GM19239 (cell line): ENCODE measurements around the gene OTOA.
"Not testable (repeated sequence)": the region's sequence is repeated elsewhere in the genome, so short reads cannot be mapped to it uniquely, and the experiment has no call there.

ENCODE experiments used
- DNase-seq: peaks from one replicate; pipeline ENCODE4 v3.0.0; 2011; ENCODE audit warnings: low spot score; ENCODE audit not compliant: insufficient read length
- FAIRE-seq: peaks from 2 replicates; lab custom pipeline; 2011; peaks lifted over from hg19 to GRCh38; lab: Jason Lieb, UNC

OTOA gene

DNA sequence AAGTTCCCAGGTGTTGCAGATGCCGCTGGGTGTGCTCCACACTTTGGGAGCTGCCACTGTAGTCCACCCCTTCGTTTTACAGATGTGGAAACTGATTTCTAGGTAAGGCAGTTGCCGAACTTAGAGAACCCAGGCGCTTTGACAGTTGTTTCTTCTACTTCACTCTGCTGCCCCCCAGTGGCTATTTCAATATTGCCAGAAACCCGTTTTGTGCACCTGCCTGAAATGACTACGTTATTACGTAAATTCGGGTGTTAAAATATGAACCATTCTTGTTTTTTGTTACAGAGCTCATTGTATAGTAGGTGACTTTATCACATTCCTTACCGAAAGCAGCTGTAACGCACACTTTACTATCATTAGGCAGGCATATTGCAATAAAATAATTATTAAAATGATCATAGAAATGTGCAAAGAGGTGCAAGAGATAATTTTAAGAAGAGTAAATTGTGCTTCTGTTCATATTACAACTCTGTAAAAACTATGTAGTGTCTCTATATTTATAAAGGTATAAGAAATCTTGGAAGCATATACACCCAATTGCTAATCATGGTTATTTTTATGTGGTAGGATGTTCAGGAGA is 44.9 kb downstream of the OTOA start:
- DNase-seq (peak; percentile 57), FAIRE-seq (peak; percentile 89)

- FAIRE-seq (no peak), DNase-seq (no peak)
Observed at GRCh38 chr16:21710938-21711337, 47.2 kb downstream of the OTOA start.

DNA sequence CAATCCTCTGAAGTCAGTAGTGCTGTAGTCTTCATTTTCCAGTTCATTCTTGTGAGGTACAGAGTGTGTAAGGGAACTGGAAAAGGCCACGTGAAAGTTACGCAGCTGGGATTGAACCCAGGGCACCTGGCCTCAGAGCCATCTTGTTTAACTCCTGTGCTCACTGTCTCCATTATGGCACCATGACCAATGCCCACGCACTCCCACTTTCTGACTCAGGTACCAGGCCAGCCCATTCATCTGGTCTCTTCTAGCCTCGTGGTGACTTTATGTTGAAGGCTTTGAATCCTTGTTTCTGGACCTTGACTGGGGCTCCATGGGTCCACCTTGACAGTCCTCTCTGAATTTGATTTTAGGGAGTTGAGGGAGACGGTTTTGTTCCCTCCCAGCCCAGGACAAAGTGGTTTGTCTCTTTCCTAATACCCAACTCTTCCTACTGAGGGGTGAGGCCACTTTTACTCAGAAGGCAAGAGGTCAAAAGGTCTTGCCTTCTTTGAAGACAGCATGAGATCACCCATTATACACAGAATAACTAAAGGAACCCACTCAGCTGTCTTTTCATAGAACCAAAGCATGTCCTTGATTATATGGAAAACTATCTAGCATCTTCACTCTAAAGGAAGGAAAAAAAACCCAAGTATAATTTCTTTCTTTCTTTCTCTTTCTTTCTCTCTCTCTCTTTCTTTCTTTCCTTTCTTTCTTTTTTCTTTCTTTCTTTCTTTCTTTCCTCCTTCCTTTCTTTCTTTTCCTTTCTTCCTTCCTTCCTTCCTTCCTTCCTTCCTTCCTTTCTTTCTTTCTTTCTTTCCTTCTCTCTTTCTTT is 50.0 kb downstream of the OTOA start:
- DNase-seq (no peak), FAIRE-seq (no peak)

DNA sequence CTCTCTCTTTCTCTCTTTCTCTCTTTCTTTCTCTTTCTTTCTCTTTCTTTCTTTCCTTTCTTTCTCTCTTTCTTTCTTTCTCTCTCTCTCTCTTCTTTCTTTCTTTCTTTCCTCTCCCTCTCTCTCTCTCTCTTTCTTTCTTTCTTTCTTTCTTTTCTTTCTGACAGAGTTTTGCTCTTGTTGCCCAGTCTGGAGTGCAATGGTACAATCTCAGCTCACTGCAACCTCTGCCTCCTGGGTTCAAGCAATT is 50.5 kb downstream of the OTOA start:
- FAIRE-seq, DNase-seq: not testable (repeated sequence)

DNA sequence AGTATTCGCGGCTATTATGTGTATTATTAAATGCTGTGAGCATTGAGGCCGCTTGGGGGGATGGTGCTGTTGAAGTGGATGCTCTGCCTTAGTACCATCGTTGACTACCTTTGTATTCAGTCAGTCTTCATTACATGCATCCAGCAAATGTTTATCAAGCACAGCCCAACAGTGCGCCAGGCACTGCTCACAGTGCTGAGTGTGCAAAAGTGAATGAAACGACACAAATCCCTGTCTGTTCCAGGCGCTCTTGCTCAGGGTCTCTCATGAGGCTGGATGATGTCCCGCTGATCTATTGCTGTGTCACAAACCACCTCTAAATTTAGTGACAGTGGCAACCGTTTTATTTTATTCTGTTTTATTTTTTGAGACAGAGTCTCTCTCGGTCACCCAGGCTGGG is 53.8 kb downstream of the OTOA start:
- FAIRE-seq (no peak), DNase-seq (no peak)

- no peak for FAIRE-seq
- no peak for DNase-seq
Observed at GRCh38 chr16:21719283-21719682, 55.5 kb downstream of the OTOA start.

- DNase-seq: no peak
- FAIRE-seq: no peak
Observed at GRCh38 chr16:21720533-21720932, 56.8 kb downstream of the OTOA start.

DNA sequence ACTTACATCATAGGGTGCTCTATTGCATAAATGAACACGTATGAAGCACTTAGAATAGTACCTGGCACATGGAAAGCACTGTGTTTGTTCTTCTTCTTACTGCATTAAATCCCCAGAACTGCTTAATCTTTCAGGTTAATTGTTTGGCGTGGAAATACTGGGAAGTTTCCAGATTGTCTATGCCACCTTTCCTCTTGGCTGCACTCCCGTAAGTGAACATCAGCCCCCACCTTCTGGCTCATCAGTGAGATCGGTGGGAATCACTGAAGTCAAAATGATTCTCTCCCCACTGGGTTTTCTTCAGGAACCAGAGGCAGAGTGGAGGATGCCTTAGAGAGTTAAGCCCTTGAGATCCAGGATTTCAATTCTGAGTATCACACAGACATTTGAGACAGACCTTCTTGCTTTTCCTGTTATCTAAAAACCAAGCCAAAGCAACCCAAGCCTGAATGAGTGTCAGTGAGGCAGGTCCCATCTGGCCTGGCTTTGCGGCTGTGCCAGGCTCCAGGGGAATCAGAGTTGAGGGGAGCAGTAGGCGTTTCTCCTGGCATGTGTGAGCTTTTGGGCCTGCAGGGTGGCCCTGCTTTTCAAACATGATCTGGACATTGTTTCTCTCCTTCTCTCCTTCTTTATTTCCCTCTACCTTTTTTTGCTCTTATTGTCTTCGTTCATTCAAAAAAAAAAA is 59.1 kb downstream of the OTOA start:
- no peak for FAIRE-seq
- no peak for DNase-seq

DNA sequence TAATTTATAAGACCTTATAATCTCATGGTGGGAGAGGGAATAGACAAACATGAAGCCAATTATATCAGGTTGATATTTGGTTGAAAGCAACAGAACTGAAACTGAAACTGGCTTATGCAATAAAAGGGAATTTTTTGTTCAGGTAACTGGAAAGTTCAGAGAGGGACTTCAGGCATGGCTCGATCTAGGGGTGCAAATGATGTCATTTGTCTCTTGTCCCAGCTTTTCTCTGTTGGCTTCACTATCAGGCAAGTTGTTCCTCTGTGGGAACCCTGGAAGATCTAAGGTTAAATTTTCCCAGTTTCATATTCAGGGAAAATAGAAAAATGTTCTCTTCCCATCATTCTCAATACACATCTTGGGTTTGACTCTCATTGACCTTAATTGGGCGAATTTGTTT is 59.8 kb downstream of the OTOA start:
- FAIRE-seq (no peak), DNase-seq (no peak)

DNA sequence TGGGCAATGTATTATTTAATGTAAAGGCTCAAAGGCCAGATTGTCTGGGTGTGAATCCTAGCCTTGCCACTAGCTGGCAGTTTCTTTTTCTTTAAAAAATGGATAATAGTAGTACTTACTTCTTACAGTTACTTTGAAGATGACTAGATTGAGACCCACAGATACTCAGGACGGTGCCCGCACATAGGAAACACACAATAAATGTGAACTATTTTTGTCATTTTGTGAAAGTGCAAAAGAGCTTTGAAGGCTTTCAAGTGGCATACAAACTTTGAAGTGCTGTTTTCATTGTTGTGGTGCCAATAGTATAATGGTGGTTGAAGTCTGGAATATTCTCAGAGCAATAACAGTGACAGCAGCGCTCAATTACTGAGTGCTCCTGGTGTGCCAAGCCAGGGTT is 63.6 kb downstream of the OTOA start:
- FAIRE-seq (no peak), DNase-seq (no peak)

- not testable (repeated sequence) for DNase-seq, FAIRE-seq
Observed at GRCh38 chr16:21731233-21731632, 67.5 kb downstream of the OTOA start.

- not testable (repeated sequence) for FAIRE-seq
Observed at GRCh38 chr16:21740637-21741036, 76.9 kb downstream of the OTOA start.

GRCh38 chr16:21756192-21757079 is 92.7 kb downstream of the OTOA start:
- not testable (repeated sequence) for FAIRE-seq

More at GRCh38 chr16:21740637-21741036, 76.9 kb downstream of the OTOA start:
- DNase-seq: not testable (repeated sequence)

GRCh38 chr16:21757080-21757671 is 93.4 kb downstream of the OTOA start:
- DNase-seq: not testable (repeated sequence)
- peak; percentile 89 for FAIRE-seq

More at GRCh38 chr16:21756192-21757079, 92.7 kb downstream of the OTOA start:
- DNase-seq: not testable (repeated sequence)

DNA sequence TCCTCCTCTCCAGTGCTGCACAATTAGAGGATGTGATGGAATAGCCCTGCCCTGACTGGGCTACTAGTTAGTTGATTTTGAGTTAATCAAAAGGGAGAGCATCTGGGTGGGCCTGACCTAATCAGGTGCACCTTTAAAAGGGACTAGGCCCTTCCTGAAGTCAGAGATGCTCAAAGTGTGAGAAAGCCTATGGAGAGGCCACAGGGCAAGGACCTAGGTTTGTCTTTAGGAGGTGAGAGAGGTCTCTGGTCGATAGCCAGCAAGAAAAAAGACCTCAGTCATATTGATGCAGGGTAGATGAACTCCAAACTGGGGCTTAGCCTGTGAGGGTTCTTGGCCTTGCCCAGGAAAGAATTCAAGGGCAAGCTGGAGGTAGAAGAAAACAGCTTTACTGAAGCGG is 104.5 kb downstream of the OTOA start:
- FAIRE-seq, DNase-seq: not testable (repeated sequence)

DNA sequence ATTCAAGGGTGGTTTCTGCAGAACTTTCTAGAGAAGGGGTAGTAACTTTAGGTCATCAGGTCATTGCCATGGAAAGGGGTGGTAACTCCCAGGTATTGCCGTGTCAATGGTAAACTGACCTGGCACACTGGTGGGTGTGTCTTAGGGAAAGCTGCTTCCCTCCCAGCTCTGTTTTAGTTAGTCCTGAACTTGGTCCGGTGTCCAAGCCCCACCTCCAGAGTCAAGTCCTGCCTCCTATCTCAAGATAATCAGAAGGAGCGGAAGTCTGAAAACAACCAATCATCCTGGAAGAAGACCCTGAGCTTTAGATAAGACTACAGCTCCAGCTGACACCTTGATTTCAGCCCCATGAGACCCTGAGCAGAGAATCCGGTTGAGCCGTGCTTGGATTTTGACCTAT is 105.0 kb downstream of the OTOA start:
- FAIRE-seq, DNase-seq: not testable (repeated sequence)

DNA sequence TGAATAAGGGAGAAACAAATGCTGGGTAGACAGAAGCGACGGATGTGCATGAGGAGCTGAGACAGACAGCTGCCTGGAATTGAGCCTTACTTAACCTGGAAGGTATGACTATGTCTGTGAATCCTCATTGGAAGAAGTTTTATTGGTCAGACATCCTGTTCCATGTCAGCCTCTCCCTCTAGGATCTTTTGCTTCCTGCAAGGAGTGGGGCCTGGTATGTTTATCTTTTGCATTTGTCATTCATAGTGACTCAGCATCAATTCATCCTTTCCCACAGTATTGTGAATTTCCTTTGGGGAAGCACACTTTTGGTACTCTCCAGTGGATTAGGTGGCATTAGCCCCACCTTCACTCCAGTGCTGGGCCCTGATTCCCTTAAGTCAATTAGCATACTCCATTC is 105.5 kb downstream of the OTOA start:
- DNase-seq, FAIRE-seq: not testable (repeated sequence)

GRCh38 chr16:21770584-21770983 is 106.8 kb downstream of the OTOA start:
- DNase-seq, FAIRE-seq: not testable (repeated sequence)

DNA sequence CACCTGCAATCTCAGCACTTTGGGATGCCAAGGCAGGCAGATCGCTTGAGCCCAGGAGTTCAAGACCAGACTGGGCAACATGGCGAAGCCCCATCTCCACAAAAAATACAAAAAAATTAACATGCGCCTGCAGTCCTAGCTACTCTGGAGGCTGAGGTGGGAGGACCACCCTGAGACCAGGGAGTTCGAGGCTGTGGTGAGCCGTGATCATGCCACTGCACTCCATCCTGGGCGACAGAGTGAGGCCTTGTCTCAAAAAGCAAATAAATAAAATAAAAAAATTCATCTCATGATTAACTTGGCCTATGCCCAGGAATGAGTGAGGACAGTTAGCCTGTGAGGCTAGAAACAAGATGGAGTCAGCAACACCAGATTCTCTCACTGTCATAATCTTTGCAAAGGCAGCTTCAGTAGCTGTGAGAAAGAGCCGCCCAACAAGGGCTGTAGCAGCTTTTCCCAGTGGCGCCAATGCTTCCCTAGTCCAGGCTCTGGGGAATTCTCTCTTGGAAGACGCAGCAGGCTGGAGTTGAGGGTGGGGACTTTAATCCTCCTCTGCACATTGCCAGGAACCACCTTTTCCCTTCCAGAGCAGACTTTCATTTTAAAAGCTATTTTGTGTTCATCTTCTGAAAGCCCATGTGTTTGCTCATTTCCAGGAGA is 108.9 kb downstream of the OTOA start:
- DNase-seq, FAIRE-seq: not testable (repeated sequence)
